ENCODE results near the gene DNM3.

Gene DNM3

GRCh38 chr1:172443666-172444453 lies 602.6 kb downstream of the DNM3 start, which contains the start of gene PIGC:
Gene PIGC, minus strand, starts transcription at chr1:172444069. Its CDS starts 1,447 bp downstream, at chr1:172442622.
- peak; percentile 91 for DNase-seq

- no peak for DNase-seq
Measured at GRCh38 chr1:172446547-172446946, 605.2 kb downstream of the DNM3 start.

DNA sequence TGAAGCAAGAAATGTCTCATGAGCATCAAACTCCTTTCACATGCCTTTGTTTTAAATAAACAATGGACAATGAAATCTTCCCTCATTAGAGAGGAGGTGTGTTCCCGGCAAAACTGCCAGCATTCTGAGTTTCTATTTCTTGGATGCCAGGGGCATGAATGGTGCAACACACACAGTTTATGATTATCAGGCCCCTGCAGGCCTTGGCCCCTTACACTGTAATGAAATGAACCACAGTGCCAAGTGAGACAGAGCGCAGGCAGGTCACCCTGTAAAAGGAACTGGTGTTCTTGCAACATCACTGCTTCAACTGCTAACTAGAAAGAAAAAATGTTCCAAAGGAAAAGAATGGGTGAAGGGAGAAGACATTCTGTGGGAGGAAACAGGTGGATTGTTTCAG lies 606.3 kb downstream of the DNM3 start:
- peak; percentile 67 for DNase-seq

DNA sequence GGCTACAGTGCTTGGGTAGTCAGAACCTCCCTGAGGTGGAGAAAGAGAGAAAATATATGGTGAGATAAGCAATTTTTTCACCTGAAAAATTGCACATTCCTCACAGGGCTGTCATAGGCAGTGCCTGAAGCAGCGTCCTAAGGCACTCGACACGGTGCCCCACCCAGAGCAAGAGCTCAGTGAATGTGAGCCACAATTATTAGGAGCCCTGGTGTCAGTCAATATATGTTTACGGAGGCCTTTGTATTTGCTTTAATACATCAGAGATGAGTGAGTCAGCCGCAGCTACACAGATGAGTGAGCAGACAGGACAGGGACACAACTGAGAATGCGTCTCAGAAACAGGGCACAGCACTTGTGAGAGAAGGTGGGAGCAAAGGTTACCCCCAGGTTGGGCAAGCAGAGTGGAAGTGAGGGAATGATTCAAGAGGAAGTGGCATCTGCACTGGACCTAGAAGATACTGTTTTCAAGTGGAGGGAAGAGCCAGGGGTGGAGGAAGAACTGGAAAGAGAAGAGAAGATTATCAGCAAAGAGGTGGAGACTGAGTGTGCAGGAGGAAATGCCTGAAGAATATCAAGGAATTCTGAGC lies 607.8 kb downstream of the DNM3 start:
- no peak for DNase-seq

DNA sequence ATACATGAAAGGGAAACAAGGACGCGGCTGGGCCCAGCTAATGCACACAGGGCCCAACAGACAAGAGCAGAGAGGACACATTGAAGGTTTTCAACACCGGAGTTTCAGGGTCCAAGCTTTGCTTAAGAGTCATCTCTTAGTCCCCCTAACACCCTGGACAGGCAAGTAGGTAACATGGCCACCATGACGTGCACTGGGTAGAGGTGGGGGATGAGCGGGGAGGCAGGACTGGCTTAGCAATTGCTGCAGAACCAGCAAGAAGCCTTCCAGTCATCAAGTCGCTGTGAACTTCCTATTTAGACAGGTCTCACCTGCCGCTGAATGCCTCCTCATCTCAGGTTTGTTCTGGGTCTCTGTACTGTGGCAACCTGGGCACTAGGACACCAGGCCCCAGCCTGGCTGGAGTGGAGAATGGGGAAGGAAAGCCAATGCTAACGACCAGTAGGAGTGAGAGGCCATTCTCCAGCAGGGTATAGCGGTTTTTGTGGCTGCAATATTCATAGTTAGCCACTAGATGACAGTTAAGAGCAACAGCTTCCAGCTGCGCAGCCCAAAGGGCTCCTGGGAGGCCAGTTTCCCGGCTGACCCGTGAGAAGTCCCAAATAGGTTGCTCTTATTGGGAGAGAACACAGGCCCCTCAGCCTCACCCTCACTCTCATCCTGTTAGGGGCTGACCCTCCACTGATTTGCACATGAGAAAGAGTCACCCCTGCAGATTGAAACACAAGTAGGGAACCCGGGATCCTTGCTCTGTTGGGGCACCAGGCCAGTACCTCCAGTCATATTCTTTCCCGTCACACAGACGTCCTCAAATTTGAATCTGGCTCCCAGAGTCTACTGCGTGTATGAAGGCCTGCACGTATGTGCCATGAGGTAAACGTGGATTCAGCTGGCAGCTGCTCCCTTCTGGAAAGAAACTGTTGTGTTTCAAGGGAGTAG lies 608.6 kb downstream of the DNM3 start:
- peak; percentile 88 for DNase-seq

GRCh38 chr1:172450524-172450885 lies 609.2 kb downstream of the DNM3 start:
- no peak for DNase-seq

DNA sequence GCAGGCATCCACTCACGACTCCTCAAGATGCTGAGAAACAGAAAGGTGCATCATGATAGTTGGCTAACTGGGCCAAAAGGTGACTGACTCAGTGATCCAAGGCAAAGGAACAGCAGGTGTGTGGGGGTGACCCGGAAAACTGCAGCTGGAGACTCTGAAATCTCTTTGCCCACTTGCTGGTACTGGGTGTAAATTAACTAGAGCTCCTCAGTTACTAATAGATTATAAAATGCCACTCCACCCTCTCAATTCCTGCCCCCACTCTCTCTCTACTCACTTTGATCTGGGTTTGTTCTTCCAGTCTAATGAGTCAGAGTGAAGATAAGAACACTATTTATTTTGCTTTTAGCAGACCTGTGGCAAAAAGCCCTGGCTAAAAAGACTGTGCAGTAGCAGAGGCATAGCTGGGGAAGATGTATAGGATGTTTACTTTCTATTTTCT lies 609.7 kb downstream of the DNM3 start:
- peak; percentile 95 for DNase-seq

GRCh38 chr1:172452536-172453152 lies 611.3 kb downstream of the DNM3 start:
- no peak for DNase-seq

DNA sequence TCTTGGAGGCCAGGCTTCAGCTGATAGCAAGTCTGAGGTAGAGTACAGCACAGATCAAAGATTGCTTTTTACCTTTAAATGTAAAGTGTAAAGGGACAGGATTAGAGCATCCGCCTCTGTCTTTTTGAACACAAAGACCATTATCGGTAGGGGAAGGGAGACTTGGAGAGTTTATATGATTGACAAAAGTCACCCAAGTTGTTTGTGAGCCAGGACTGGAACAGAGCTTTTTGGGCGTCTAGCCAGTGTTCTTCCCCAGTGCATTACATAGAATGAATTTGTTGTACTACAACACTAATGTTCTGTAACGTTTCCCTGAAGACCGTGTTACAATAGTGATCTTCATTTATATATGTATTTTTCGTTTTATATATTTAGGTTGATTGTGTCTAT lies 611.9 kb downstream of the DNM3 start:
- peak; percentile 44 for DNase-seq

- DNase-seq, result no peak
Measured at GRCh38 chr1:172453607-172454006, 612.3 kb downstream of the DNM3 start.

DNA sequence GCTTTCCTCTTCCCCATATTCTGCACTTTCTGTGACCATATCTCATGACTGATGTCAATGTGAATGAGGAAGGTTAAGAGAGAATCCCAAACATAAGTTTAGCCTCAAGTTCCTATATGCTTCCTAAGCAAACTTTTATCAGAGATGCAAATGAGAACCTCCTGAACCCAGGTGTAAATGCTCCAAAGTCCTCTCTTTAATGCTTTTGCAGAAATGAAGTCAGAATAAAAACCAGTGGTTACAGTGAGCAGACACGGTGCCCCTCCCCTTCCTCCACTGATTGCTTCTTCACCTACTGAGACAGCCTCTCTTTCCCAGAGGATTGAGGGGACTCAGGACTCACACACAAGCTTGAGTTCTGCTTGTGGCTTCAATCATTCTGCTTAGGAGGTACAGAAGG lies 614.2 kb downstream of the DNM3 start:
- peak; percentile 40 for DNase-seq

- DNase-seq, result peak; percentile 99
Measured at GRCh38 chr1:172456344-172456769, 615.1 kb downstream of the DNM3 start.

DNA sequence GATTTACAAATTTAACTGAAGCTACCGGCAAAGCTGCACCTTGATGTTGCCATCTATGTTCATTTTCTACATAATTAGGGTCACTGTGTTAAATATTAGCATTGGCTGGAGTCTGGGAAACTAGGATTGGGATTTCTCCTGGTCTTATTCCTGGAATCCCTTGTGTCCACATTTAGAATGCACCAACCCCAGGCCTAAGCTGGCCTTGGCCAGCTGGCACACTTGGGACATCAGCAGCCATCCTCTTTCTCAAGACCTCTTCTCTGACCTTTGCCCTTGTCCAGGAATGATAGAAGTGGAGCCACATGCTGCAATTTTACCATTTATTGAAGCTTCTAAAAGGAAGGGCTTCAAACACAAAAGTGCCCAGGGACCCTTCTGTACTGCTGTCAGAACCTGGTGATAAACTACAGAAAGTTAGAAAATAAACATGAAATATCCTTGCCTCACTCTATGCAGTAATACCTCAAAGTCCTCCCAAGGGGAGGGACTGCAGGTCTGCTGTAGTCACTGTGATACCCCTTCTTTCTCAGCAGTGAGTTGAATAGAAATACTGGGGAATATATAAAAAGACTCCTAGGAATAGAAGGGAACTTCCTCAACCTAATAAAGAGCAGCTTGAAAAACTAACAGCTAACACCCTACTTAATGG lies 616.3 kb downstream of the DNM3 start:
- no peak for DNase-seq

GRCh38 chr1:172460177-172460576 lies 618.9 kb downstream of the DNM3 start:
- no peak for DNase-seq

DNA sequence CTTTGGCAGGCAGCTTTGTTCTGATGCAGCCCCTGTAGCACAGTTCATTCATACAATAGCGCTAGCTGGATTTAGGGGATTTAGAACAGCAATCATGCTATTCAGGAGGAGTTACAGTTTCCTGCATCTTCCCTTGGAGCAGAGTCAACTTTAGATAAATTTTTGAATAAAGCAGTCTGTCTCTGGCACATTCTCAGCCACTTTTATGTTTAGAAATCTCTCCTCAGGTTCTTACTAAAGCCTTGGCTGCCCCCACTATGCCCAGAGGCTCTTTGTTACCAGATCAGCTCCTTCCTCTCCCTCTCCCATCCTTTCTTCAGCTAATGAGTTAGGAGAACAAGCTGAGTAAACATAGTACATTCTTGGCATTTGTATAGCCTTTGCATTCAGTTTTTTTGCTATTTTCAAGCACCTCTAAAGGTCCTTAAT lies 619.6 kb downstream of the DNM3 start:
- DNase-seq, result no peak

Measured in hematopoietic multipotent progenitor cell treated with erythropoietin and hydrocortisone succinate and interleukin-3 and kit ligand, for 8 days (in vitro differentiated cells).